Immature natural killer cell (primary cell): ENCODE measurements around the gene SEMA7A. TPM values are rescaled to one million over a fixed set of nuclear protein-coding genes. Genes with fewer than 3 reads are reported as not detected.
A peak's percentile ranks its signal among the peaks of the same experiment; 100 is the strongest.

ENCODE experiments used
- DNase-seq, 3 donors: peaks; one replicate each; pipeline ENCODE4 v3.0.0; 2022; ENCODE audit warnings: mixed read lengths in 1 of 3
- H3K27ac Mint-ChIP-seq, 6 donors: one replicate each; pipeline ENCODE4 v1.8.0; 2020; ENCODE audit warnings: mixed read lengths in 6 of 6, mild to moderate bottlenecking in 5 of 6, inconsistent platforms in 4 of 6, moderate library complexity in 3 of 6
- H3K27me3 Mint-ChIP-seq, 3 donors: one replicate each; pipeline ENCODE4 v1.8.0; 2020 to 2021; ENCODE audit warnings: low read depth in 3 of 3, mild to moderate bottlenecking in 3 of 3, mixed read lengths in 3 of 3, moderate library complexity in 3 of 3, inconsistent platforms in 1 of 3
- H3K36me3 Mint-ChIP-seq, 3 donors: one replicate each; pipeline ENCODE4 v1.8.0; 2020; ENCODE audit warnings: mixed read lengths in 3 of 3, inconsistent platforms in 2 of 3, mild to moderate bottlenecking in 2 of 3
- H3K4me1 Mint-ChIP-seq, 2 donors: one replicate each; pipeline ENCODE4 v1.8.0; 2020; ENCODE audit warnings: inconsistent platforms in 2 of 2, mild to moderate bottlenecking in 2 of 2, mixed read lengths in 2 of 2, moderate library complexity in 1 of 2
- H3K4me3 Mint-ChIP-seq, 5 donors: one replicate each; pipeline ENCODE4 v1.8.0; 2020; ENCODE audit warnings: mild to moderate bottlenecking in 5 of 5, mixed read lengths in 5 of 5, inconsistent platforms in 3 of 5, moderate library complexity in 3 of 5
- H3K9me3 Mint-ChIP-seq, 6 donors: one replicate each; pipeline ENCODE4 v1.8.0; 2020; ENCODE audit warnings: mild to moderate bottlenecking in 6 of 6, mixed read lengths in 6 of 6, inconsistent platforms in 4 of 6, moderate library complexity in 3 of 6
- polyA plus RNA-seq, 3 donors: library from polyadenylated mRNA; unstranded; fragments of 300-500 nt; fragmentation: Illumina TruSeq; gene quantifications; one replicate each; pipeline ENCODE4 v1.2.3, GENCODE V29; 2021

SEMA7A gene
- polyA plus RNA-seq, 3 donors from 2014 or later: 0.90 to 3.7 TPM; not detected in 1

DNA sequence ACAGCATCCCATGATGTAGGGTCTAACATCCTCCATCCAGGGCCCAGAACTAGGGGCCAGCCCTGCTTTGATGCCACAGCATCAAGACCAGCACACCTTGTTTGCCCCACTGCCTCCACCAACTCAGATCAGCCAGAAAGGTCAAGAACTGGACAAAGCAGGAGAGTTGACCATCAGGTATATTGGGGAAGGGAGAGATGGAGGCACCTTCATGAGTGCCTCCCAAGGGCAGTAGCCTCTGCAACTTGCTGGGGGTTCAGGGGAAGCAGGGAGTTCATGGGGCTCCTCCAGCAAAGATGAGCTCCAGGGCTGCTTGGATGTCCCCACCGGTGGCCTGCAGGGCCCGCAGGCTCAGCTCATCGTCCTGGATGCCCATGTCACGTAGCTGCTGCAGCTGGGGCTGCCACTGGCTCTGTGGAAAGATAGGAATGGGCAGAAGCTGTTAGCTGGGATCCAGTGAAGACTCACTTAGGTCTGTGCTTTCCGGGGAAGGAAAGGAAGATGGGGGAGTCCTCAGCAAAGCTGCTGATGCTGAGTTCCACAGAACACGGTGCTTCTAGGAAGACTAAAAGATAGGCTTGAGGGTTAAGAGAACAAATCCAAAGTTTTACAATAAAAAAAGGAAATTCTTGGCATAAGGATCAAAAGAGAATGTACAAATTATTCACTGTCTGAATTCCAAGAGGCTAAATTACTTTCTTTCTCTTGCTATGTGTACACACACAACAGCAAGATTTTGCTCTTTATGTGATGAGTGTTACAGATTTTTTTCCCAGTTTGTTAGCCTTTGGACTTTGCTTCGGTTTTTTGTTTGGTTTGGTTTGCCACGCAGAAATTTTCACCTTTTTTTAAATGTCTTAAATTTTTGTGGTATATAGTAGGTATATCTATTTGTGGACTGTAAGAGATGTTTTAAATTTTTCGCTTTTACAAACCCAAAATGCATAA is 12.3 kb upstream of the SEMA7A start:
- no peak overlapping the region for H3K4me3 Mint-ChIP-seq
- DNase-seq: no peak
- H3K27me3 Mint-ChIP-seq: peaks cover 2% of the 10 kb centered on the region in 3 donors
- no peaks in the 10 kb centered on the region for H3K4me1 Mint-ChIP-seq
- H3K36me3 Mint-ChIP-seq: peaks cover 35 to 59% (median 46%) of the 10 kb centered on the region in 3 donors
- H3K27ac Mint-ChIP-seq: no peak overlapping the region
- no peaks in the 10 kb centered on the region for H3K9me3 Mint-ChIP-seq

DNA sequence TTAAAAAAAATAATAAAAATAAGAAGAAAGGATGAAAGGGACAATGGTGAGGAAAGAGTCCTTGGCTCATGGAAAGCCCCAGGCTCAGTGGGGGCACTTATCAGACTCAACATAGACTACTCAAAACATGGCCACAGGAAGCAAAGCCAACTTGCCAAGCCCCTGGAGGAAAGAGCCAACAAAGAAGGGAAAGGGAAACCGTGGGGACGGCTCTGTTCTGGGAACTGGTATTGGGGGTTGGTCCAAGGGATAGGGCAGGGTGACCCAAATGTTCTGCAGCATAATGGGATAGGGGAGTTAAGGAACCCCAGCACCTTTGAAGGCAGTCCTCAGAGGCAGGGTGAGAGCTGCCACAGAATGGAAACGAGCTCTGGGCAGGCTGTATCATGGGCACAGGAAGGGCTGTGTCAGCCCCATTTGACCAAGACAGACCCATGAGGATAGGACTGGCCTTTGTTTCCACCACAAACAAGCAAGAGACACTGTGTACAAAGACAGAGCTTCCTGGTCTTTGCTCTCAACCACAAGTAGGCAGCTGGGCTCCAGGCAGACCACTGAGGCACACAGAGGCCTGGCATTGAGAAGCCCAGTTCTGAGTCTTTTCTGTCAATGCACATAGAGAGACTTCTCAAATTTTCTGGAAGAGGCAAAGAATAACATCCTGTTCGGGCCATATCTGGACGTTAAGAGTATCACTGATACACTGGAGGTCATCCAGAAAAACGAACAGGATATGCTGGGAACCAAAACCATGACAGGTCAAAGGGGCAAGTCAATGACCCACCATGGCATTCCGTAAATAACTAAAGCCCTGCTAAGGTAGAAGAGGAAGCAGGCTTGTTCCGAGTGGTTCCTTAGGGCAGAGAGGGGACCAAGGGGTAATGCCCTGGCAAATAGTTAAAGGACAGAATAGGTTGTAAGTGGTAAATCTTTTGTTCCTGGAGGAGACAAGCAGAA is 10.6 kb upstream of the SEMA7A start:
- H3K27me3 Mint-ChIP-seq: peaks cover 0 to 2% (median 2%) of the 10 kb centered on the region in 3 donors

DNA sequence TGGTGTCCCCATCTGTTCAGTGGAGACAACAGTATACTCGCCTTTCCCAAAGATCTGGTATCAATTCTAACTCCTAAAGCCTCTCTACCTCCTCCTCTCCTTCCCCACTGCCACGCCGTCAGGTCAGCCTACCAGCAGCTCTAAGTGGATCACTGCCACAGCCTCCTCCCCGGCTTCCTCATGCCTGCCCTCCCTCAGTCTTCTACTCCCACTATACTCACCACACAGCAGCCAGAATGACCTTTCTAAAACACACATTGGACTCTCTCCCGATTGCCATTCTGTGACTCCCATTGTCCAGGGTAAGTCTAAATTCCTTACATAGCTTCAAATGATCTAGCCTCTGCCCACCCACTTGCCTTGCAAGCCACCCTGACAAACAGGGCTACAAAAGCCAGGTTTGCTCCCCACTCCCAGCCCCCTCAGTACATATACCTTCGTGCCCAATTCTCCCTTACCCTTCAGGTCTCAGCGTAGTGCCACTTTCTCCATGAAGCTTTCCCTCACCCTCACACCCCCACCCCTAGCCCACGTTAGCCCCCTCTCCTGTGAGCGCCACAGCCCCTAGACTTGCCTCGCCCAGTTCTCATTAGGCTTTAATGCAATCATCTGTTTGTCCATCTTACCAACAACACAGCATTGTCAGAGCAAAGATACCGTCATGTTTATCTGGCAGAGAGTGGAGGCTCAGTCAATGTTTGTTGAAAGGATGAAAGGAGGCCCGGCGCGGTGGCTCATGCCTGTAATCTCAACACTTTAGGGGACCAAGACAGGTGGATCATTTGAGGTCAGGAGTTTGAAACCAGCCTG is 9.5 kb upstream of the SEMA7A start:
- no peak for DNase-seq
- Mint-ChIP-seq H3K27me3 (peaks cover 0 to 2% (median 2%) of the 10 kb centered on the region in 3 donors), H3K27ac (no peak overlapping the region), H3K9me3 (no peaks in the 10 kb centered on the region), H3K4me3 (no peak overlapping the region), H3K36me3 (peaks cover 25 to 34% (median 26%) of the 10 kb centered on the region in 3 donors), H3K4me1 (peaks cover 0 to 5% of the 10 kb centered on the region in 2 donors)

More for the DNA sequence above, 10.6 kb upstream of the SEMA7A start:
- no peaks in the 10 kb centered on the region for H3K4me1 Mint-ChIP-seq
- H3K27ac Mint-ChIP-seq: peak overlapping the region in 1 of 6 donors; percentile 1
- H3K36me3 Mint-ChIP-seq: peaks cover 29 to 43% (median 32%) of the 10 kb centered on the region in 3 donors
- no peak for DNase-seq
- no peaks in the 10 kb centered on the region for H3K9me3 Mint-ChIP-seq
- no peak overlapping the region for H3K4me3 Mint-ChIP-seq

DNA sequence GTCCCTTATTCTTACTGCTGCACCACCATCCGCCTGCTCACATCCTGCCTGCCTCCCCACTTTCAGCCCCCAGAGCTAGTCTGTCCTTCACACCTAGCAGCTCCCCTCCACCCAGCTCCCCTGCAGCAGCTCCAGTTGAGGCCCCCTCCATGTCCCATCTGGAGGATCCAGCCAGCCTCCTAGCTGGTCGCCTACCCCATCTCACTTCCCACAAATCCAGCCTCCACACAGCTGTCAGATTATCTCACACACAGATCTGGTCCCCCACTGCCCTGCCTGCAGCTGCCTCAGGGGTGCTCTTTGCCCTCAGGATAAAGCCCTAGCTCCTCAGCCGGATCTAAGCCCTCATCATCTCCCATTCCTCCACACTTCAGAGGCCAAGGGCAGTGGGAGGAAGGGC is 8.8 kb upstream of the SEMA7A start:
- DNase-seq: no peak
- Mint-ChIP-seq H3K4me1 (peaks cover 0 to 5% of the 10 kb centered on the region in 2 donors), H3K4me3 (no peak overlapping the region)

DNA sequence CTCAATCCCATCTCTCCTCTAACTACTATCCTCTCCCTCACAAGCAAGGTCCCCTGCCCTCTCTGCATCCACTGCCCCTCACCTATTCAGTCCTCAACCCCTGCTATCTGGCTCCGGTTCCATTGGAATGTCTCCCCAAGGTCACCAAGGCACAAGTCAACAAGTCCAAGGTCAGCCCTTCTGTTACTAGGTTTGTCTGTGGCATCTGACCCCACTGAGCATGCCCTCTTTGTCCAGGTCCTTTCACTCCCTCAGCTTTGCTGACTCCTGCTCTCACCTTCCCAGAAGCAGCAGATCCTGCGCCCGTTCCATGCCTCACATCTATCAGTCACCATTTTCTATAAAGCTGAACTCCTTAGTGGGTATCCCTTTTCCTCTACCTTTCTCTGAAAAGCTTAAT is 8.3 kb upstream of the SEMA7A start:
- Mint-ChIP-seq H3K36me3 (peaks cover 18 to 25% (median 19%) of the 10 kb centered on the region in 3 donors), H3K9me3 (no peaks in the 10 kb centered on the region), H3K4me1 (peaks cover 0 to 5% of the 10 kb centered on the region in 2 donors), H3K27me3 (peaks cover 0 to 2% (median 2%) of the 10 kb centered on the region in 3 donors), H3K27ac (peak overlapping the region in 2 of 6 donors; percentile 19 to 32), H3K4me3 (no peak overlapping the region)
- DNase-seq: no peak

More for the DNA sequence above, 8.8 kb upstream of the SEMA7A start:
- H3K27me3 Mint-ChIP-seq: peaks cover 0 to 2% (median 2%) of the 10 kb centered on the region in 3 donors
- H3K9me3 Mint-ChIP-seq: no peaks in the 10 kb centered on the region
- peaks cover 18 to 27% (median 19%) of the 10 kb centered on the region in 3 donors for H3K36me3 Mint-ChIP-seq
- peak overlapping the region in 1 of 6 donors; percentile 19 for H3K27ac Mint-ChIP-seq

DNA sequence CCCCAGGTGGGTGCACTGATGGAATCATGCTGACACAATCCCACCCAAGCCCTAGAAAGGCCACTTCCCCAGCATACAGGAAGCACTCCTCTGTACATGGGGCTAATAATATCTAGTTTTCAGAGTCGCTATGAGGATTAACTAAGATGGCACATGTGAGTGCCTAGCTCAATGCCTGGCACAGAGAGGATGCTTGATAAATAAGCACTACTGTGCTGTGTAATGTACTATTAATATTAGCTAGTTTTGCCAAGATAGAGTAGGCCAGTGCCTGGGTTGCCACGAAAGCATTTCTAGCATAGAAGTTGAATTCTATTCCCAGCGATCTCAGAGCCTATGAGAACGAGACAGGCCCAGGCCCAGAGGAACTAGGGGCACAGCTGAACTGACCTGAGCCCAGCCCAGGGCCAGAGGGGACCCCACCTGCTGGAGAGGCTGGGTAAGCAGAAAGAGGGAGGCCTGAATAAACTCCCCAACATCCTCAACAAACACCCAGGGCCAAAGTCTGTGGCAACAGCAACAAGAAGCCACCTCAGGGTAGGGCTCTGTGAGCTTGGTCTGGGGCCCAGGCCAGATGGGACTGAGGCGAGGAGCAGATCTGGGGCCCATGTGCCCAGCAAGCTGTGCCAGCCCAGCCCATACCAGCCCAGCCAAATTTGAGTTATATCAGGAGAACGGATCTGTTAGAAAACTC is 7.6 kb upstream of the SEMA7A start:
- peaks cover 0 to 2% (median 2%) of the 10 kb centered on the region in 3 donors for H3K27me3 Mint-ChIP-seq
- H3K36me3 Mint-ChIP-seq: peaks cover 14 to 18% (median 14%) of the 10 kb centered on the region in 3 donors
- H3K4me1 Mint-ChIP-seq: peaks cover 0 to 5% of the 10 kb centered on the region in 2 donors
- H3K9me3 Mint-ChIP-seq: no peaks in the 10 kb centered on the region
- DNase-seq: no peak
- H3K27ac Mint-ChIP-seq: no peak overlapping the region
- H3K4me3 Mint-ChIP-seq: no peak overlapping the region

DNA sequence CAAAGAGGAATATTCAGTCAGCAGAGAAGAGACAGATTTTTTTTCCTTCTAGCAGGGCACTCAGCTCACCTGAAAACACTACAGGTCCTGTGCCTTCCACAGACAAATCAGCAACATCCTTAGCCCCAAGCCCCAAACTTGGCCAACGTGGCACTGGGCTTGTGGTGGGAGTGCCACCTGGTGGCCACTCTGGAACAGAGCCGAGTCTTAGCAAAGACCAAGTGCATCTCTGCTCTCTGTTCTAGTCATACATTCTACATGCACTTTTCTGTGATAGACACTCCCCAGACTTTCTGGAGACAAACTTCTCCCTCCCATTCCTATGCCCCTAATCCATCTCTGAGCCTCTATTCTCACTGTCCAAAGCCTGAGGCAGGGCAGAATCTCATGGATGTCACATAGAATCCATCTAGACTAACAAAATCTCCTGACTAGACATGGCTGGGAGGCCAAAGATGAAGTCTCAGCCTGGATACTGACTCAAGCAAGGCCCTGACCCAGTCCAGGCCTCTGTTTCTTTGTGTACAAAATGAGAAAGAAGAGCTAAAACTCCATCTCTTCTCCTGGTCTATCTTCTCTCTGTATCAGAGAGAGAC is 5.1 kb upstream of the SEMA7A start:
- Mint-ChIP-seq H3K9me3 (no peaks in the 10 kb centered on the region), H3K36me3 (no peaks in the 10 kb centered on the region), H3K27ac (no peak overlapping the region), H3K4me1 (peaks cover 20 to 24% of the 10 kb centered on the region in 2 donors), H3K4me3 (no peak overlapping the region), H3K27me3 (peaks cover 0 to 3% (median 2%) of the 10 kb centered on the region in 3 donors)
- DNase-seq: peak; percentile 65 to 74 (median 68)

DNA sequence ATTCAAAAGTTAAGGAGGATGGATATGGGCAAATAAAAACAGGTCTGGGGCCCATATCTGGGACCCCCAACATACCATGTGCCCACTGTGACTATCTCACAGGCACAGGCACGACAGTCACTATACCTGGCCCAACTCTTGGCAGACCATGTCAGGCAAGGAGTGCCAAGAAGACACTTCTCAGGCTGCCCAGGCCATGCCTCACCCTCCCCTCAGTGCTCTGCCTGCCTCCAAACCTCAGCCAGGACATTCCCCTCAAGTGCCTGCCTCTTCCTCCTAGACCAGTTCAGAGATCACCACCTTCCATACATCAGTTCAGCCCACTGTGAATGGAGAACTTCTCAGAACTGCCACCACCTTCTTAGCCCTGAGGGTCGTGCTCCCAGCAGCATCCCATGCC is 4.4 kb upstream of the SEMA7A start:
- H3K4me1 Mint-ChIP-seq: peaks cover 20 to 24% of the 10 kb centered on the region in 2 donors
- no peak overlapping the region for H3K4me3 Mint-ChIP-seq
- H3K9me3 Mint-ChIP-seq: no peaks in the 10 kb centered on the region
- DNase-seq: no peak
- no peaks in the 10 kb centered on the region for H3K36me3 Mint-ChIP-seq
- H3K27ac Mint-ChIP-seq: no peak overlapping the region
- peaks cover 0 to 3% (median 2%) of the 10 kb centered on the region in 3 donors for H3K27me3 Mint-ChIP-seq

DNA sequence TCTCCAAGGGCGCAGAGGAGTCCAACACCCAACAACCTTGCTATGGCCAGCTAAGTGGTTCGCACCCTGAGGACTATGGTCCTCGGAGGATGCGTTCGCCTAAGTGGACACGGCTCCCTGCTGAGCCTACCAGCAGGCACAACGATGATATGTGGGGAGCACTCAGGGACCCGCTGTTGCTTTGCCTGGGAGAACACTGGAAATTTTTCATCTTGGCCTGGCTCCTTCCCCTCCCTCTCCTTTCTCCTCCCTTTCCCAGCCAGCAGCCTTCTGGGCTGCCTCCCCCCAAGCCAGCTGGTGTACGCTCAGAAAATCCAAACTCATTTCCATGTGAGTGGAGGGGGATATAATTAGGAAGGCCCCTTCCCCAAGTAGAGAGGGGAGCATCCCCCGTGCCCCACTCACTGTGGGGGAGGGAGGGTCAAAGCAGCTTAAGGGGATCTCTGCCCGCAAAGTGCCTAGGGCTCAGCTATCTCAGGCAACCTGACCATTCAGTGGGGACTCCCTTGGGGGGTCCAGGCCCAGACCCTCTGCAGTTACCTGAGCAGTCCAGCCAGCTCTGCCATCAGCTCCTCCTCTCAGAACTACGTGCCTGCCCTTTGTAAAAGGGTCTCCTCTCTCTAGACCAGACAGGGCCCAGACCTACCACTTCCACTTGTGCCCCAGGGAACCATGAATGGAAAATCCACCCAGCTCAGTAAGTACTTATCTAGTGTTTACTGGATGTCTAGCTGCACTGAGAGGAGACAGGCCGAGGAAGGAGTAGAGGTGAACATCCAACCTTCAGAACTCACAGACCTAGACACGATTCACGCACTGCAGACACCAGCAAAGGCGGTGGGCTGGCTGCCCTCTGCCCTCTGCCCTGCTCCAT is 742 bp upstream of the SEMA7A start:
- H3K4me1 Mint-ChIP-seq: peaks cover 31 to 56% of the 10 kb centered on the region in 2 donors
- peak overlapping the region; percentile 76 to 87 (median 82) for H3K27ac Mint-ChIP-seq
- H3K4me3 Mint-ChIP-seq: peak overlapping the region; percentile 79 to 87 (median 84)
- H3K36me3 Mint-ChIP-seq: no peaks in the 10 kb centered on the region
- no peaks in the 10 kb centered on the region for H3K9me3 Mint-ChIP-seq
- H3K27me3 Mint-ChIP-seq: peaks cover 0 to 2% (median 2%) of the 10 kb centered on the region in 3 donors
- no peak for DNase-seq

DNA sequence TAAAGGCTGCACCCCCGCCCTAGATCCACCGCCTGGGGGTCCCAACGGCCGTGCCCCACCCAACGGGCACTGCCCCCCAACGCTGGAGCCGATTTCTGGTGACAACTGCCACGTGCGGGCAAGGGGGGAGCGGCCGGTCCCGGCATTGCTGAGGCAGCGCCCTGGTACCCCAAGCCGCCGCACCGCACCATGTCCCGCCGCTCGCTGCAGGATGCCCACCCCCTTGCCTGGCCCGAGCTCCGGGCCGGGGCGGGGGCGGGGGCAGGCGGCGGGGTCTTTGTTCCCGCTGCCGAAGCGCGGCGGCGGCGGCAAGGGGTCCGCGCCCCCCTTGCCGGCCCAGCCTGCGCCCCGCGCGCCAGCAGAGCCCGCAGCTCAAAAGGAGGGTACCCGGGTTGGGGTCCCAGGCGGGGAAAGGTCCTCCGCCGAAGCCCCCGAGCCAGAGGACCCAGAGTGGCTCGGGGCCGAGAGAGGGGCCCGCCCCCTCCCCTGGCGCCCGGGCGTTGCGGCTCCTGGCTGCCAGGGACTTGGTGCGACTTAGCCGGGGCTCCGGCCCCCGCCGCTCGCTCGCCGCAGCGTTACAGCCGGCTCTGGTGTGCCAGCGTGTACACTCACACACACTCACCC is 678 bp downstream of the SEMA7A start:
- Mint-ChIP-seq H3K27me3 (peaks cover 0 to 2% (median 2%) of the 10 kb centered on the region in 3 donors), H3K27ac (no peak overlapping the region), H3K36me3 (no peaks in the 10 kb centered on the region), H3K4me1 (peaks cover 31 to 58% of the 10 kb centered on the region in 2 donors), H3K4me3 (peak overlapping the region; percentile 33 to 79 (median 76)), H3K9me3 (no peaks in the 10 kb centered on the region)
- DNase-seq: peak in 1 of 3 donors; percentile 7
